Chondrocyte (in vitro differentiated cells): Measurements from ENCODE around the gene ABI3. TPM values are rescaled to one million over a fixed set of nuclear protein-coding genes. Genes with fewer than 3 reads are reported as not detected.

Experiments used
- DNase-seq: peaks from one replicate; pipeline ENCODE4 v3.0.0; 2021; ENCODE audit warnings: mixed read lengths, low spot score
- H3K27ac Mint-ChIP-seq: one replicate; pipeline ENCODE4 v1.8.0; 2021; ENCODE audit warnings: mild to moderate bottlenecking, moderate library complexity, mixed read lengths; ENCODE audit not compliant: unreplicated experiment
- H3K27me3 Mint-ChIP-seq: 2 replicates; pipeline ENCODE4 v1.8.0; 2021; ENCODE audit warnings: low read depth, mixed read lengths
- H3K36me3 Mint-ChIP-seq: 2 replicates; pipeline ENCODE4 v1.8.0; 2021; ENCODE audit warnings: low read depth, mixed read lengths
- H3K4me1 Mint-ChIP-seq: 2 replicates; pipeline ENCODE4 v1.8.0; 2021; ENCODE audit warnings: low read depth, mild to moderate bottlenecking, mixed read lengths
- H3K4me3 Mint-ChIP-seq: one replicate; pipeline ENCODE4 v1.8.0; 2021; ENCODE audit warnings: mild to moderate bottlenecking, moderate library complexity, mixed read lengths; ENCODE audit not compliant: unreplicated experiment
- H3K9me3 Mint-ChIP-seq: 2 replicates; pipeline ENCODE4 v1.8.0; 2021; ENCODE audit warnings: low read depth, mixed read lengths
- CTCF ChIP-seq: fragments of 200-600 bp; sonication (generic); IDR thresholded peaks from 2 replicates; pipeline ENCODE4 v1.5.0; 2021; ENCODE audit warnings: antibody characterized with exemption, mild to moderate bottlenecking, moderate library complexity
- total RNA-seq: library from RNA; stranded (reverse); gene quantifications from 3 replicates; pipeline ENCODE4 v1.2.1, GENCODE V29; 2021

Gene ABI3
- total RNA-seq, 1 donor from 2014 or later: not detected

GRCh38 chr17:49231563-49231894 lies 21.0 kb downstream of the ABI3 start:
- Mint-ChIP-seq H3K27me3 (peaks cover 20% of the 10 kb centered on the region), H3K4me3 (peak overlapping the region; percentile 70), H3K27ac (no peak overlapping the region), H3K9me3 (no peaks in the 10 kb centered on the region), H3K4me1 (peaks cover 6% of the 10 kb centered on the region), H3K36me3 (no peaks in the 10 kb centered on the region)
- no peak for TF ChIP-seq CTCF
- no peak for DNase-seq

GRCh38 chr17:49234509-49235080 lies 24.1 kb downstream of the ABI3 start:
- TF ChIP-seq CTCF: no peak
- Mint-ChIP-seq H3K4me1 (peaks cover 5% of the 10 kb centered on the region), H3K27ac (no peak overlapping the region), H3K36me3 (no peaks in the 10 kb centered on the region), H3K27me3 (peaks cover 10% of the 10 kb centered on the region), H3K9me3 (no peaks in the 10 kb centered on the region), H3K4me3 (no peak overlapping the region)
- DNase-seq: no peak

- no peaks in the 10 kb centered on the region for H3K9me3 Mint-ChIP-seq
- no peak for DNase-seq
- H3K27me3 Mint-ChIP-seq: peaks cover 10% of the 10 kb centered on the region
- no peak for TF ChIP-seq CTCF
- H3K4me3 Mint-ChIP-seq: no peak overlapping the region
- no peak overlapping the region for H3K27ac Mint-ChIP-seq
- H3K4me1 Mint-ChIP-seq: peaks cover 4% of the 10 kb centered on the region
- no peaks in the 10 kb centered on the region for H3K36me3 Mint-ChIP-seq
Measured at GRCh38 chr17:49235896-49236295, 25.4 kb downstream of the ABI3 start.

- Mint-ChIP-seq H3K4me3 (no peak overlapping the region), H3K9me3 (no peaks in the 10 kb centered on the region), H3K4me1 (no peaks in the 10 kb centered on the region), H3K27me3 (peaks cover 10% of the 10 kb centered on the region), H3K27ac (no peak overlapping the region), H3K36me3 (no peaks in the 10 kb centered on the region)
- no peak for DNase-seq
- no peak for TF ChIP-seq CTCF
Measured at GRCh38 chr17:49239963-49240362, 29.5 kb downstream of the ABI3 start.

GRCh38 chr17:49240619-49241018 lies 30.1 kb downstream of the ABI3 start:
- no peak for DNase-seq
- H3K36me3 Mint-ChIP-seq: no peaks in the 10 kb centered on the region
- no peak overlapping the region for H3K4me3 Mint-ChIP-seq
- H3K9me3 Mint-ChIP-seq: no peaks in the 10 kb centered on the region
- no peaks in the 10 kb centered on the region for H3K4me1 Mint-ChIP-seq
- peaks cover 8% of the 10 kb centered on the region for H3K27me3 Mint-ChIP-seq
- H3K27ac Mint-ChIP-seq: no peak overlapping the region
- no peak for TF ChIP-seq CTCF
